HEK293 (cell line): ENCODE measurements around the gene HRCT1.

Experiments used
- CTCF ChIA-PET: fragments of 350-600 bp; formaldehyde crosslinking; extraction: SDS; loops from one replicate; lab custom pipeline; 2021; ENCODE audit warnings: antibody characterized with exemption; lab: Yijun Ruan, JAX
- POLR2A ChIA-PET: fragments of 300-600 bp; formaldehyde crosslinking; extraction: SDS; loops from one replicate; lab custom pipeline; 2020; ENCODE audit warnings: antibody characterized with exemption, inconsistent platforms; lab: Yijun Ruan, JAX
- H3K27ac ChIP-seq: fragments of 200-500 bp; sonication (Bioruptor generic); 2 replicates; pipeline ENCODE4 v1.5.1; 2014; ENCODE audit warnings: low read depth, low read length, control low read depth, inconsistent platforms; ENCODE audit errors: extremely low read depth
- H3K36me3 ChIP-seq, 2 experiments: fragments of 200-500 bp in 1 of 2; sonication (Bioruptor generic) in 1 of 2; 1 replicate in 1 of 2; 2 replicates in 1 of 2; pipeline ENCODE4 v1.5.1; 2014 to 2017; ENCODE audit warnings: inconsistent platforms in 2 of 2, low read length in 2 of 2; ENCODE audit not compliant: control insufficient read depth in 2 of 2, insufficient read depth in 1 of 2
- H3K4me1 ChIP-seq: fragments of 200-500 bp; sonication (Bioruptor generic); 2 replicates; pipeline ENCODE4 v1.5.1; 2014; ENCODE audit warnings: mild to moderate bottlenecking, low read length, inconsistent platforms; ENCODE audit not compliant: control insufficient read depth, insufficient read depth
- H3K4me3 ChIP-seq: 2 replicates; pipeline ENCODE4 v1.5.1; 2011; ENCODE audit warnings: low read depth, mild to moderate bottlenecking, control low read depth, low read length, moderate library complexity
- H3K9me3 ChIP-seq: fragments of 200-500 bp; sonication (Bioruptor generic); 2 replicates; pipeline ENCODE4 v1.5.1; 2014; ENCODE audit warnings: low read depth, low read length, inconsistent platforms; ENCODE audit not compliant: control insufficient read depth, insufficient read depth
- IKZF3 ChIP-seq: fragments of 450-650 bp; IDR thresholded peaks from 2 replicates; pipeline ENCODE4 v1.5.0; 2018; ENCODE audit warnings: missing biosample characterization, mild to moderate bottlenecking, missing genetic modification characterization, moderate library complexity
- OSR2 ChIP-seq: fragments of 450-650 bp; formaldehyde crosslinking; IDR thresholded peaks from 2 replicates; pipeline ENCODE4 v1.5.1; 2016; ENCODE audit warnings: missing biosample characterization, missing genetic modification characterization
- SETDB1 ChIP-seq: IDR thresholded peaks from one replicate; pipeline ENCODE4 v1.6.1; 2017; ENCODE audit warnings: mild to moderate bottlenecking, low read length, moderate library complexity, mixed read lengths; ENCODE audit not compliant: insufficient read length
- ZFHX2 ChIP-seq: fragments of 450-650 bp; formaldehyde crosslinking; conservative IDR thresholded peaks from 2 replicates; pipeline ENCODE4 v1.5.1; 2016; ENCODE audit warnings: missing biosample characterization, missing genetic modification characterization
- ZFP37 ChIP-seq: fragments of 450-650 bp; formaldehyde crosslinking; IDR thresholded peaks from 2 replicates; pipeline ENCODE4 v1.5.1; 2016; ENCODE audit warnings: missing biosample characterization, missing genetic modification characterization
- ZIC2 ChIP-seq: fragments of 450-650 bp; formaldehyde crosslinking; IDR thresholded peaks from 2 replicates; pipeline ENCODE4 v1.5.1; 2016; ENCODE audit warnings: missing biosample characterization, missing genetic modification characterization
- ZNF155 ChIP-seq: fragments of 450-650 bp; formaldehyde crosslinking; IDR thresholded peaks from 2 replicates; pipeline ENCODE4 v1.5.1; 2016; ENCODE audit warnings: missing biosample characterization, missing genetic modification characterization
- ZNF174 ChIP-seq: fragments of 450-650 bp; formaldehyde crosslinking; IDR thresholded peaks from 2 replicates; pipeline ENCODE4 v1.5.0; 2017; ENCODE audit warnings: missing biosample characterization, mild to moderate bottlenecking, missing genetic modification characterization
- ZNF184 ChIP-seq: fragments of 450-650 bp; IDR thresholded peaks from 2 replicates; pipeline ENCODE4 v1.5.1; 2018; ENCODE audit warnings: missing biosample characterization, mild to moderate bottlenecking, missing genetic modification characterization
- ZNF324 ChIP-seq: fragments of 450-650 bp; formaldehyde crosslinking; IDR thresholded peaks from 2 replicates; pipeline ENCODE4 v1.5.1; 2016; ENCODE audit warnings: missing biosample characterization, missing genetic modification characterization
- ZNF366 ChIP-seq: fragments of 450-650 bp; formaldehyde crosslinking; conservative IDR thresholded peaks from 2 replicates; pipeline ENCODE4 v1.5.1; 2016; ENCODE audit warnings: missing biosample characterization, missing genetic modification characterization
- ZNF391 ChIP-seq: fragments of 450-650 bp; formaldehyde crosslinking; IDR thresholded peaks from 2 replicates; pipeline ENCODE4 v1.5.1; 2016; ENCODE audit warnings: low read depth, missing biosample characterization, missing genetic modification characterization, borderline replicate concordance
- ZNF404 ChIP-seq: fragments of 450-650 bp; formaldehyde crosslinking; IDR thresholded peaks from 2 replicates; pipeline ENCODE4 v1.5.1; 2017; ENCODE audit warnings: missing biosample characterization, missing genetic modification characterization
- ZNF426 ChIP-seq: fragments of 450-650 bp; formaldehyde crosslinking; IDR thresholded peaks from 2 replicates; pipeline ENCODE4 v1.5.1; 2017; ENCODE audit warnings: missing biosample characterization, missing genetic modification characterization, mild to moderate bottlenecking, inconsistent platforms, moderate library complexity
- ZNF654 ChIP-seq: fragments of 450-650 bp; formaldehyde crosslinking; IDR thresholded peaks from 2 replicates; pipeline ENCODE4 v1.5.1; 2016; ENCODE audit warnings: low read depth, missing biosample characterization, missing genetic modification characterization
- ZNF660 ChIP-seq: fragments of 450-650 bp; IDR thresholded peaks from 2 replicates; pipeline ENCODE4 v1.5.1; 2018; ENCODE audit warnings: missing biosample characterization, mild to moderate bottlenecking, missing genetic modification characterization
- ZNF768 ChIP-seq: fragments of 450-650 bp; formaldehyde crosslinking; IDR thresholded peaks from 2 replicates; pipeline ENCODE4 v1.5.1; 2018; ENCODE audit warnings: missing biosample characterization, mild to moderate bottlenecking, missing genetic modification characterization
- ZNF830 ChIP-seq: fragments of 450-650 bp; IDR thresholded peaks from 2 replicates; pipeline ENCODE4 v1.5.0; 2018; ENCODE audit warnings: missing biosample characterization, missing genetic modification characterization, low read depth, mild to moderate bottlenecking, moderate library complexity
- ZSCAN16 ChIP-seq: fragments of 450-650 bp; formaldehyde crosslinking; IDR thresholded peaks from 2 replicates; pipeline ENCODE4 v1.5.1; 2016; ENCODE audit warnings: missing biosample characterization, missing genetic modification characterization
- TF ChIP-seq, protein P1 (sequence below): fragments of 450-650 bp; formaldehyde crosslinking; conservative IDR thresholded peaks from 2 replicates; pipeline ENCODE4 v1.5.1; 2016; ENCODE audit warnings: low read depth, missing biosample characterization, missing genetic modification characterization
- TF ChIP-seq, protein P2 (sequence below): fragments of 450-650 bp; formaldehyde crosslinking; IDR thresholded peaks from 2 replicates; pipeline ENCODE4 v1.5.1; 2016; ENCODE audit warnings: missing biosample characterization, missing genetic modification characterization
- TF ChIP-seq, protein P3 (sequence below): fragments of 450-650 bp; formaldehyde crosslinking; conservative IDR thresholded peaks from 2 replicates; pipeline ENCODE4 v1.5.1; 2016; ENCODE audit warnings: low read depth, missing biosample characterization, missing genetic modification characterization
- TF ChIP-seq, protein P4 (sequence below): fragments of 450-650 bp; formaldehyde crosslinking; IDR thresholded peaks from 2 replicates; pipeline ENCODE4 v1.5.1; 2016; ENCODE audit warnings: missing biosample characterization, missing genetic modification characterization

HRCT1 gene

DNA sequence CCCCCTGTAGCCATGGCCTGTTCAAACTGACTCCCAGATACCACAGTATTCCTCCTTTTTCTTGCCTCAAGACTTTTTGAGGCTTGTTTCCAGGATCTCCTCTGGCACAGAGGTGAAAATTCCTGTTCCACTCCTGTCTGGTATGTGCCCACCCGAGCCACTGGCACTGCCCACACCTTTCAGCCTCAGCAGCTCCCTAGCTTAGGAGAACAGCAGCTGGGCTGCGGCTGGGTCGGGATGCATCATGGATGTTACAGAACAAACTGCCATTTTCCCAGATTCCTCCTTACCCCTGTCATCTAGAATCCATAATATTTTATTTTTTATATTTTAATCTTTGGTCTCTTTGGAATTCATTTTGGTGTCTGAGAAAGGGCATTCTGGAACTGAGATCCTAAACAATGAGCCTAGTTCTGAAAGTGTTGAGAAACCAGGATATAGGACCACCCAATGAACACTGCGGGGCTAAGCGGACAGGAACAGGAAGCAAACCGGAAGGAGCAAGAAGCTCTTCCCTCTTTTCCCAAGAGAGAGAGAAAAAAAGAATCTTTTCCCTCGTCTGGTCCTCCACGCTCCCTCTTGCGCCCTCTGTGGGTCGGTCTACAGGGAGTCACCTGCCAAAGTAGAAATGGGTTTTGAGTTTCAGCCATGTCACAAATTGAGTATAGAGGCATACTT, 39.5 kb downstream of the HRCT1 start (continued):
- TF ChIP-seq ZNF155 (tag by site-specific recombination), result no peak
- no peak for TF ChIP-seq ZNF830 (tag by site-specific recombination)
- TF ChIP-seq, protein P1, sequence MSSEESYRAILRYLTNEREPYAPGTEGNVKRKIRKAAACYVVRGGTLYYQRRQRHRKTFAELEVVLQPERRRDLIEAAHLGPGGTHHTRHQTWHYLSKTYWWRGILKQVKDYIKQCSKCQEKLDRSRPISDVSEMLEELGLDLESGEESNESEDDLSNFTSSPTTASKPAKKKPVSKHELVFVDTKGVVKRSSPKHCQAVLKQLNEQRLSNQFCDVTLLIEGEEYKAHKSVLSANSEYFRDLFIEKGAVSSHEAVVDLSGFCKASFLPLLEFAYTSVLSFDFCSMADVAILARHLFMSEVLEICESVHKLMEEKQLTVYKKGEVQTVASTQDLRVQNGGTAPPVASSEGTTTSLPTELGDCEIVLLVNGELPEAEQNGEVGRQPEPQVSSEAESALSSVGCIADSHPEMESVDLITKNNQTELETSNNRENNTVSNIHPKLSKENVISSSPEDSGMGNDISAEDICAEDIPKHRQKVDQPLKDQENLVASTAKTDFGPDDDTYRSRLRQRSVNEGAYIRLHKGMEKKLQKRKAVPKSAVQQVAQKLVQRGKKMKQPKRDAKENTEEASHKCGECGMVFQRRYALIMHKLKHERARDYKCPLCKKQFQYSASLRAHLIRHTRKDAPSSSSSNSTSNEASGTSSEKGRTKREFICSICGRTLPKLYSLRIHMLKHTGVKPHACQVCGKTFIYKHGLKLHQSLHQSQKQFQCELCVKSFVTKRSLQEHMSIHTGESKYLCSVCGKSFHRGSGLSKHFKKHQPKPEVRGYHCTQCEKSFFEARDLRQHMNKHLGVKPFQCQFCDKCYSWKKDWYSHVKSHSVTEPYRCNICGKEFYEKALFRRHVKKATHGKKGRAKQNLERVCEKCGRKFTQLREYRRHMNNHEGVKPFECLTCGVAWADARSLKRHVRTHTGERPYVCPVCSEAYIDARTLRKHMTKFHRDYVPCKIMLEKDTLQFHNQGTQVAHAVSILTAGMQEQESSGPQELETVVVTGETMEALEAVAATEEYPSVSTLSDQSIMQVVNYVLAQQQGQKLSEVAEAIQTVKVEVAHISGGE (tag by site-specific recombination), result peak; percentile 90
- TF ChIP-seq ZNF184, result no peak
- peak; percentile 90 for TF ChIP-seq ZNF366 (tag by site-specific recombination)
- peak; percentile 53 for TF ChIP-seq SETDB1
- TF ChIP-seq, protein P2, sequence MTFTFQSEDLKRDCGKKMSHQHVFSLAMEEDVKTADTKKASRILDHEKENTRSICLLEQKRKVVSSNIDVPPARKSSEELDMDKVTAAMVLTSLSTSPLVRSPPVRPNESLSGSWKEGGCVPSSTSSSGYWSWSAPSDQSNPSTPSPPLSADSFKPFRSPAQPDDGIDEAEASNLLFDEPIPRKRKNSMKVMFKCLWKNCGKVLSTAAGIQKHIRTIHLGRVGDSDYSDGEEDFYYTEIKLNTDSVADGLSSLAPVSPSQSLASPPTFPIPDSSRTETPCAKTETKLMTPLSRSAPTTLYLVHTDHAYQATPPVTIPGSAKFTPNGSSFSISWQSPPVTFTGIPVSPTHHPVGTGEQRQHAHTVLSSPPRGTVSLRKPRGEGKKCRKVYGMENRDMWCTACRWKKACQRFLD (tag by site-specific recombination), result no peak
- peak; percentile 29; the same call in 1 of the 2 replicates for TF ChIP-seq ZNF654
- TF ChIP-seq ZIC2 (tag by site-specific recombination), result no peak
- peak; percentile 20; the same call in 1 of the 2 replicates for TF ChIP-seq ZNF324 (tag by site-specific recombination)
- TF ChIP-seq, protein P3, sequence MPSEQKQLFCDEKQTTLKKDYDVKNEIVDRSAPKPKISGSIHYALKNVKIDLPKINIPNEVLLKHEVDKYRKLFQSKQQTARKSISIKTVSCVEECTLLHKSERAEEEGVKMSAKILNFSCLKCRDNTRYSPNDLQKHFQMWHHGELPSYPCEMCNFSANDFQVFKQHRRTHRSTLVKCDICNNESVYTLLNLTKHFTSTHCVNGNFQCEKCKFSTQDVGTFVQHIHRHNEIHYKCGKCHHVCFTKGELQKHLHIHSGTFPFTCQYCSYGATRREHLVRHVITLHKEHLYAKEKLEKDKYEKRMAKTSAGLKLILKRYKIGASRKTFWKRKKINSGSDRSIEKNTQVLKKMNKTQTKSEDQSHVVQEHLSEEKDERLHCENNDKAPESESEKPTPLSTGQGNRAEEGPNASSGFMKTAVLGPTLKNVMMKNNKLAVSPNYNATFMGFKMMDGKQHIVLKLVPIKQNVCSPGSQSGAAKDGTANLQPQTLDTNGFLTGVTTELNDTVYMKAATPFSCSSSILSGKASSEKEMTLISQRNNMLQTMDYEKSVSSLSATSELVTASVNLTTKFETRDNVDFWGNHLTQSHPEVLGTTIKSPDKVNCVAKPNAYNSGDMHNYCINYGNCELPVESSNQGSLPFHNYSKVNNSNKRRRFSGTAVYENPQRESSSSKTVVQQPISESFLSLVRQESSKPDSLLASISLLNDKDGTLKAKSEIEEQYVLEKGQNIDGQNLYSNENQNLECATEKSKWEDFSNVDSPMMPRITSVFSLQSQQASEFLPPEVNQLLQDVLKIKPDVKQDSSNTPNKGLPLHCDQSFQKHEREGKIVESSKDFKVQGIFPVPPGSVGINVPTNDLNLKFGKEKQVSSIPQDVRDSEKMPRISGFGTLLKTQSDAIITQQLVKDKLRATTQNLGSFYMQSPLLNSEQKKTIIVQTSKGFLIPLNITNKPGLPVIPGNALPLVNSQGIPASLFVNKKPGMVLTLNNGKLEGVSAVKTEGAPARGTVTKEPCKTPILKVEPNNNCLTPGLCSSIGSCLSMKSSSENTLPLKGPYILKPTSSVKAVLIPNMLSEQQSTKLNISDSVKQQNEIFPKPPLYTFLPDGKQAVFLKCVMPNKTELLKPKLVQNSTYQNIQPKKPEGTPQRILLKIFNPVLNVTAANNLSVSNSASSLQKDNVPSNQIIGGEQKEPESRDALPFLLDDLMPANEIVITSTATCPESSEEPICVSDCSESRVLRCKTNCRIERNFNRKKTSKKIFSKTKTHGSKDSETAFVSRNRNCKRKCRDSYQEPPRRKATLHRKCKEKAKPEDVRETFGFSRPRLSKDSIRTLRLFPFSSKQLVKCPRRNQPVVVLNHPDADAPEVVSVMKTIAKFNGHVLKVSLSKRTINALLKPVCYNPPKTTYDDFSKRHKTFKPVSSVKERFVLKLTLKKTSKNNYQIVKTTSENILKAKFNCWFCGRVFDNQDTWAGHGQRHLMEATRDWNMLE, result peak; percentile 98
- peak; percentile 67; the same call in 1 of the 2 replicates for TF ChIP-seq ZNF660 (tag by site-specific recombination)
- TF ChIP-seq, protein P4, sequence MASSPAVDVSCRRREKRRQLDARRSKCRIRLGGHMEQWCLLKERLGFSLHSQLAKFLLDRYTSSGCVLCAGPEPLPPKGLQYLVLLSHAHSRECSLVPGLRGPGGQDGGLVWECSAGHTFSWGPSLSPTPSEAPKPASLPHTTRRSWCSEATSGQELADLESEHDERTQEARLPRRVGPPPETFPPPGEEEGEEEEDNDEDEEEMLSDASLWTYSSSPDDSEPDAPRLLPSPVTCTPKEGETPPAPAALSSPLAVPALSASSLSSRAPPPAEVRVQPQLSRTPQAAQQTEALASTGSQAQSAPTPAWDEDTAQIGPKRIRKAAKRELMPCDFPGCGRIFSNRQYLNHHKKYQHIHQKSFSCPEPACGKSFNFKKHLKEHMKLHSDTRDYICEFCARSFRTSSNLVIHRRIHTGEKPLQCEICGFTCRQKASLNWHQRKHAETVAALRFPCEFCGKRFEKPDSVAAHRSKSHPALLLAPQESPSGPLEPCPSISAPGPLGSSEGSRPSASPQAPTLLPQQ, result 0 out of 2 replicates have a peak, but pooled peaks have one; percentile 19
- TF ChIP-seq ZNF391 (tag by site-specific recombination), result no peak

DNA sequence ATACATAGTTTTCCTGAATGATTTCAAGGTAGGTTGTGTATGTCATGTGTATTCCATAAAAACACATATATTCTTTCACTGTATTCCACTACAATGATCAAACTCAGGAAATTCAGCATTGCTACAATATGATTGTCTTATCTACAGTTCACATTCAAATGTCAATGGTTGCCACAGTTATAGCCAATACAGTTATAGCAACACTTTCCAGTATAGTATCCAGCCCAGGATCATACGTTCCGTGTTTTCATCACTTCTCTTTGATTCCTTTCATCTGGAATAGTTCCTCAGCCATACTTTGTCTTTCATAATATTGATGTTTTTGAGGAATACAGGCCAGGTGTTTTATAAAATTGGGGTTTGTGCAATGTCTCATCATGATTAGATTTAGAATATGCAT, 42.4 kb downstream of the HRCT1 start:
- H3K4me3 ChIP-seq, result no peak overlapping the region
- no peak for TF ChIP-seq ZFHX2 (tag by site-specific recombination)
- TF ChIP-seq ZSCAN16 (tag by site-specific recombination), result no peak
- no peak for TF ChIP-seq ZNF426 (tag by site-specific recombination)
- TF ChIP-seq ZNF174 (tag by site-specific recombination), result no peak
- TF ChIP-seq ZFP37, result no peak
- TF ChIP-seq OSR2, result no peak
- TF ChIP-seq IKZF3, result no peak
- no peak for TF ChIP-seq ZNF404 (tag by site-specific recombination)
- TF ChIP-seq ZNF768 (tag by site-specific recombination), result no peak
- no peak overlapping the region for H3K27ac ChIP-seq
- no peaks in the 10 kb centered on the region for H3K4me1 ChIP-seq
- POLR2A ChIA-PET, result no interaction called here
- CTCF ChIA-PET, result interaction anchor here (1.2 kb wide), 1 partner anchor 218 kb away, joined by 5 read pairs; no protein-coding TSS in a partner anchor
- no peaks in the 10 kb centered on the region for H3K9me3 ChIP-seq
- no peaks in the 10 kb centered on the region for H3K36me3 ChIP-seq
